Measurements from ENCODE around the gene FES.

Gene FES

GRCh38 chr15:90876512-90877170 lies 7.7 kb upstream of the FES start:
- DNase-seq (ENCODE audit: low spot score): no peak

- no peak for DNase-seq (ENCODE audit: low spot score)
Measured at GRCh38 chr15:90877315-90877714, 7.0 kb upstream of the FES start.

- DNase-seq (ENCODE audit: low spot score): no peak
Measured at GRCh38 chr15:90877996-90878395, 6.3 kb upstream of the FES start.

GRCh38 chr15:90878660-90879059 lies 5.6 kb upstream of the FES start:
- DNase-seq (ENCODE audit: low spot score): no peak

- DNase-seq (ENCODE audit: low spot score): no peak
Measured at GRCh38 chr15:90879730-90880366, 4.5 kb upstream of the FES start.

- no peak for DNase-seq (ENCODE audit: low spot score)
Measured at GRCh38 chr15:90880381-90881145, 3.7 kb upstream of the FES start.

GRCh38 chr15:90881181-90881977 lies 2.9 kb upstream of the FES start:
- DNase-seq (ENCODE audit: low spot score): no peak

GRCh38 chr15:90881978-90882721 lies 2.2 kb upstream of the FES start:
- no peak for DNase-seq (ENCODE audit: low spot score)

GRCh38 chr15:90882781-90883525 lies 1.4 kb upstream of the FES start:
- DNase-seq (ENCODE audit: low spot score): no peak

GRCh38 chr15:90883526-90883975 lies 753 bp upstream of the FES start:
- no peak for DNase-seq (ENCODE audit: low spot score)

GRCh38 chr15:90884719-90885431 lies 571 bp downstream of the FES start:
- DNase-seq (ENCODE audit: low spot score): no peak

- peak; percentile 85 for DNase-seq (ENCODE audit: low spot score)
Measured at GRCh38 chr15:90885432-90886290, 1.4 kb downstream of the FES start.

GRCh38 chr15:90886291-90886614 lies 1.9 kb downstream of the FES start:
- no peak for DNase-seq (ENCODE audit: low spot score)

- DNase-seq (ENCODE audit: low spot score): no peak
Measured at GRCh38 chr15:90887037-90887481, 2.8 kb downstream of the FES start.

GRCh38 chr15:90889313-90889730 lies 5.0 kb downstream of the FES start:
- DNase-seq (ENCODE audit: low spot score): no peak

- DNase-seq (ENCODE audit: low spot score): no peak
Measured at GRCh38 chr15:90889736-90890456, 5.6 kb downstream of the FES start.

GRCh38 chr15:90890839-90891238 lies 6.5 kb downstream of the FES start:
- DNase-seq (ENCODE audit: low spot score): no peak

- DNase-seq (ENCODE audit: low spot score): no peak
Measured at GRCh38 chr15:90891346-90891949, 7.1 kb downstream of the FES start.
